ENCODE measurements around the gene THTPA. TPM values are rescaled to one million over a fixed set of nuclear protein-coding genes. Genes with fewer than 3 reads are reported as not detected.
A peak's percentile ranks its signal among the peaks of the same experiment; 100 is the strongest.

Gene THTPA
- total and polyA plus RNA-seq, 2 of the 13 experiments (the other 11 are each of a cell fraction or from before 2014, with no cell fraction given), result 7.4 to 8.7 TPM

GRCh38 chr14:23582906-23583760 is 27.1 kb downstream of the THTPA start (continued):
- TF ChIP-seq HNRNPL (IDR thresholded peaks at IDR 0.05; ENCODE audit: low read depth, low read length), result peak; percentile 82
- 0 out of 2 replicates have a peak, but pooled peaks have one; percentile 24 for TF ChIP-seq FOSL2 (CRISPR knock-in tag; IDR thresholded peaks at IDR 0.05)
- TF ChIP-seq TFDP1 (CRISPR knock-in tag; IDR thresholded peaks at IDR 0.05; ENCODE audit: borderline replicate concordance), result peak; percentile 29; the same call in 1 of the 2 replicates
- TF ChIP-seq ZNF44 (CRISPR knock-in tag; IDR thresholded peaks at IDR 0.05), result 0 out of 2 replicates have a peak, but pooled peaks have one; percentile 54
- 0 out of 2 replicates have a peak, but pooled peaks have one; percentile 22 for TF ChIP-seq TRIM24 (CRISPR knock-in tag; IDR thresholded peaks at IDR 0.05)
- 0 out of 2 replicates have a peak, but pooled peaks have one; percentile 44 for TF ChIP-seq IRX3 (CRISPR knock-in tag; IDR thresholded peaks at IDR 0.05; ENCODE audit: borderline replicate concordance, low read depth)
- TF ChIP-seq CC2D1A (CRISPR knock-in tag; IDR thresholded peaks at IDR 0.05), result 0 out of 2 replicates have a peak, but pooled peaks have one; percentile 46
- TF ChIP-seq SOX13 (IDR thresholded peaks at IDR 0.05), result no peak
- TF ChIP-seq SOX13 (CRISPR knock-in tag; conservative IDR thresholded peaks at IDR 0.05 in 1 of 2, IDR thresholded peaks at IDR 0.05 in 1 of 2), result peak in 1 of 2 experiments; percentile 95; a peak in 2 of 4 replicates
- TF ChIP-seq SNAI1 (CRISPR knock-in tag; IDR thresholded peaks at IDR 0.05; ENCODE audit: borderline replicate concordance), result 0 out of 2 replicates have a peak, but pooled peaks have one; percentile 10
- peak; percentile 11; the same call in 1 of the 2 replicates for TF ChIP-seq PLSCR1 (CRISPR knock-in tag; IDR thresholded peaks at IDR 0.05; ENCODE audit: borderline replicate concordance)
- peak; percentile 68; the same call in 1 of the 2 replicates for TF ChIP-seq ZNF850 (CRISPR knock-in tag; conservative IDR thresholded peaks at IDR 0.05)
- no peak for TF ChIP-seq TFAP4 (IDR thresholded peaks at IDR 0.05; ENCODE audit: borderline replicate concordance, low read depth)
- 0 out of 2 replicates have a peak, but pooled peaks have one; percentile 8 for TF ChIP-seq ZNF343 (CRISPR knock-in tag; IDR thresholded peaks at IDR 0.05)
- peak; percentile 34 for TF ChIP-seq XRCC5 (optimal IDR thresholded peaks at IDR 0.05; ENCODE audit: low read length)
- peak; percentile 9; the same call in 1 of the 2 replicates for TF ChIP-seq PRMT3 (CRISPR knock-in tag; IDR thresholded peaks at IDR 0.05; ENCODE audit: borderline replicate concordance, low read depth)
- TF ChIP-seq HOXA3 (CRISPR knock-in tag; IDR thresholded peaks at IDR 0.05), result peak; percentile 70; the same call in 1 of the 2 replicates
- peak; percentile 58; the same call in 1 of the 2 replicates for TF ChIP-seq ERF (CRISPR knock-in tag; IDR thresholded peaks at IDR 0.05)
- peak; percentile 9; the same call in 1 of the 2 replicates for TF ChIP-seq KDM1A (CRISPR knock-in tag; IDR thresholded peaks at IDR 0.05)
- no peak for TF ChIP-seq EP300 (IDR thresholded peaks at IDR 0.05; ENCODE audit: low read depth in 2 of 2, low read length in 2 of 2)
- 0 out of 2 replicates have a peak, but pooled peaks have one; percentile 19 for TF ChIP-seq EP300 (CRISPR knock-in tag; IDR thresholded peaks at IDR 0.05; ENCODE audit: borderline replicate concordance)
- no peak for TF ChIP-seq ZNF746 (CRISPR knock-in tag; IDR thresholded peaks at IDR 0.05)
- TF ChIP-seq PCBP2 (optimal IDR thresholded peaks at IDR 0.05; ENCODE audit: low read depth, low read length, poor library complexity, severe bottlenecking), result peak; percentile 16
- TF ChIP-seq HNRNPUL1 (IDR thresholded peaks at IDR 0.05; ENCODE audit: low read depth, low read length), result peak; percentile 56
- peak; percentile 20; the same call in 1 of the 2 replicates for TF ChIP-seq ZKSCAN1 (IDR thresholded peaks at IDR 0.05; ENCODE audit: low read length)
- peak; percentile 59 for TF ChIP-seq ZNF430 (CRISPR knock-in tag; IDR thresholded peaks at IDR 0.05)
- peak; percentile 69; the same call in 1 of the 2 replicates for TF ChIP-seq POLR2AphosphoS5 (IDR thresholded peaks at IDR 0.05; ENCODE audit: low read depth, low read length)

All from HepG2 (cell line).